Tibial artery (tissue), 4 donors: ENCODE results near the gene GANAB.
A peak's percentile ranks its signal among the peaks of the same experiment; 100 is the strongest.
"Not testable (repeated sequence)": the region's sequence is repeated elsewhere in the genome, so short reads cannot be mapped to it uniquely, and the experiment has no call there.

Experiments
- DNase-seq, 2 donors: peaks; one replicate each; pipeline ENCODE4 v3.0.0-alpha.2; 2019
- H3K27ac ChIP-seq, 2 donors: fragments of 200-600 bp; sonication (generic) in 1 of 2; 1 replicate in 1 of 2; 2 replicates in 1 of 2; pipeline ENCODE4 v1.5.1; 2018 to 2019; ENCODE audit warnings: mild to moderate bottlenecking in 1 of 2
- H3K27me3 ChIP-seq, 2 donors: fragments of 200-600 bp; sonication (generic) in 1 of 2; one replicate each; pipeline versions ENCODE4 v1.5.1 to v1.6.0; 2016 to 2019
- H3K36me3 ChIP-seq, 3 donors: fragments of 200-600 bp; sonication (generic) in 2 of 3; one replicate each; pipeline ENCODE4 v1.5.1; 2016 to 2019; ENCODE audit warnings: mild to moderate bottlenecking in 2 of 3
- H3K4me1 ChIP-seq, 4 donors: fragments of 200-600 bp; sonication (generic) in 2 of 4; 1 replicate in 3 of 4; 2 replicates in 1 of 4; pipeline ENCODE4 v1.5.1; 2016 to 2019
- H3K4me3 ChIP-seq, 2 donors: fragments of 200-600 bp; sonication (generic) in 1 of 2; 1 replicate in 1 of 2; 2 replicates in 1 of 2; pipeline ENCODE4 v1.5.1; 2018 to 2019; ENCODE audit warnings: mild to moderate bottlenecking in 2 of 2
- H3K9me3 ChIP-seq, 3 donors: fragments of 200-600 bp; sonication (generic) in 1 of 3; one replicate each; pipeline ENCODE4 v1.5.1; 2016 to 2019
- intact Hi-C: fragments of 100-400 bp; cut with DNase I; formaldehyde crosslinking; loops from one replicate; pipeline ENCODE4 v1.15.0; 2023; ENCODE audit warnings: low total_unique reads
- TF ChIP-seq, protein P1 (sequence below), 2 experiments: fragments of 200-600 bp in 1 of 2; fragments of 450-650 bp in 1 of 2; IDR thresholded peaks; one replicate each; pipeline ENCODE4 v1.5.1; 2017 to 2019; ENCODE audit warnings: antibody characterized with exemption in 2 of 2, mild to moderate bottlenecking in 1 of 2, moderate library complexity in 1 of 2

The GANAB gene

GRCh38 chr11:62593434-62594044 is 52.9 kb downstream of the GANAB start:
- Histone ChIP-seq H3K4me1 (peaks cover 0 to 32% (median 21%) of the 10 kb centered on the region in 4 donors), H3K27ac (peak overlapping the region in 1 of 2 donors; percentile 89), H3K27me3 (no peaks in the 10 kb centered on the region), H3K4me3 (no peak overlapping the region), H3K36me3 (peaks cover 48 to 56% (median 55%) of the 10 kb centered on the region in 3 donors), H3K9me3 (no peaks in the 10 kb centered on the region)
- DNase-seq = peak; percentile 84 to 85
- intact Hi-C loops = loop anchor here (10.0 kb wide), 1 partner anchor 49 kb away; the partner anchor contains the start of gene AHNAK
- TF ChIP-seq, protein P1, sequence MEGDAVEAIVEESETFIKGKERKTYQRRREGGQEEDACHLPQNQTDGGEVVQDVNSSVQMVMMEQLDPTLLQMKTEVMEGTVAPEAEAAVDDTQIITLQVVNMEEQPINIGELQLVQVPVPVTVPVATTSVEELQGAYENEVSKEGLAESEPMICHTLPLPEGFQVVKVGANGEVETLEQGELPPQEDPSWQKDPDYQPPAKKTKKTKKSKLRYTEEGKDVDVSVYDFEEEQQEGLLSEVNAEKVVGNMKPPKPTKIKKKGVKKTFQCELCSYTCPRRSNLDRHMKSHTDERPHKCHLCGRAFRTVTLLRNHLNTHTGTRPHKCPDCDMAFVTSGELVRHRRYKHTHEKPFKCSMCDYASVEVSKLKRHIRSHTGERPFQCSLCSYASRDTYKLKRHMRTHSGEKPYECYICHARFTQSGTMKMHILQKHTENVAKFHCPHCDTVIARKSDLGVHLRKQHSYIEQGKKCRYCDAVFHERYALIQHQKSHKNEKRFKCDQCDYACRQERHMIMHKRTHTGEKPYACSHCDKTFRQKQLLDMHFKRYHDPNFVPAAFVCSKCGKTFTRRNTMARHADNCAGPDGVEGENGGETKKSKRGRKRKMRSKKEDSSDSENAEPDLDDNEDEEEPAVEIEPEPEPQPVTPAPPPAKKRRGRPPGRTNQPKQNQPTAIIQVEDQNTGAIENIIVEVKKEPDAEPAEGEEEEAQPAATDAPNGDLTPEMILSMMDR (IDR thresholded peaks at IDR 0.05) = peak; percentile 35 to 46

GRCh38 chr11:62592989-62593421 is 53.4 kb downstream of the GANAB start:
- intact Hi-C loops = loop anchor here (10.0 kb wide), 1 partner anchor 48 kb away; the partner anchor contains the start of gene AHNAK
- Histone ChIP-seq H3K36me3 (peaks cover 44 to 56% (median 55%) of the 10 kb centered on the region in 3 donors), H3K27ac (peak overlapping the region; percentile 89 to 97), H3K4me1 (peaks cover 0 to 30% (median 19%) of the 10 kb centered on the region in 4 donors), H3K27me3 (no peaks in the 10 kb centered on the region), H3K9me3 (no peaks in the 10 kb centered on the region), H3K4me3 (no peak overlapping the region)
- DNase-seq = no peak
- TF ChIP-seq, protein P1 (IDR thresholded peaks at IDR 0.05) = no peak

DNA sequence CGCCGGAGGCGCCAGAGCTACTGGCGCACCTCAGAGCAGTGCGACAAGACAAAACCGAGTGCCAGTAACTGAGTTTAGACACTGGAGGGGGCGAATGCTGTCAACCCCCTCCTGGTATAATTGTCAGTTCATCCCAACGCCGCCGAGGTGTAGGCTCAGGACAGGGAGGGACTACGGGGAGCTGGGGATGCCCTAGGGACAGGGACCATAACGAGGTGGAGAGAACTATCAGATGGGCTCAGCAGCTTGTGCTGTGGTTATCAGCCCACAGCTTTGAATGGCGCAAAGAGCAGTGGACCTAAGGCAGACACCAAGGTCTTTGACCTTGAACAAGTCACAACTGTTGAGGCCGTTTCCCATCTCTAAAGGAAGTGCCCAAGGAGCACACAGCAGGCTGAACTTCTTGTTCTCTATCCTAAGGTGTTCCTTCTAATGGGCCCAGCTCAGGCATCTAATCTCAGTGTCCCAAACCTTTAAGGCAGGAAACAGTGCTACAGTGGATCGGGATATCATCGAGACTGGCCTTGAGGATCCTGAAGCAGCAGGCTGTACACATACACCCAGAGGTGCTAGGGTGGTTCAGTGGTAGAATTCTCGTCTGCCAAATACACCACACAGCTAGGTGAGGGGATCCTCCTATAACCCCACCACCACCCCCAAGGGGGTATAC is 54.1 kb downstream of the GANAB start:
- H3K4me3 ChIP-seq = peak overlapping the region; percentile 69 to 89
- H3K4me1 ChIP-seq = peaks cover 0 to 30% (median 19%) of the 10 kb centered on the region in 4 donors
- H3K27me3 ChIP-seq = no peaks in the 10 kb centered on the region
- peak overlapping the region; percentile 89 to 97 for H3K27ac ChIP-seq
- no peak for DNase-seq
- no peaks in the 10 kb centered on the region for H3K9me3 ChIP-seq
- H3K36me3 ChIP-seq = peaks cover 40 to 56% (median 55%) of the 10 kb centered on the region in 3 donors
- TF ChIP-seq, protein P1 (IDR thresholded peaks at IDR 0.05) = no peak
- intact Hi-C loops = loop anchor here (10.0 kb wide), 1 partner anchor 47 kb away; the partner anchor contains the start of gene AHNAK

DNA sequence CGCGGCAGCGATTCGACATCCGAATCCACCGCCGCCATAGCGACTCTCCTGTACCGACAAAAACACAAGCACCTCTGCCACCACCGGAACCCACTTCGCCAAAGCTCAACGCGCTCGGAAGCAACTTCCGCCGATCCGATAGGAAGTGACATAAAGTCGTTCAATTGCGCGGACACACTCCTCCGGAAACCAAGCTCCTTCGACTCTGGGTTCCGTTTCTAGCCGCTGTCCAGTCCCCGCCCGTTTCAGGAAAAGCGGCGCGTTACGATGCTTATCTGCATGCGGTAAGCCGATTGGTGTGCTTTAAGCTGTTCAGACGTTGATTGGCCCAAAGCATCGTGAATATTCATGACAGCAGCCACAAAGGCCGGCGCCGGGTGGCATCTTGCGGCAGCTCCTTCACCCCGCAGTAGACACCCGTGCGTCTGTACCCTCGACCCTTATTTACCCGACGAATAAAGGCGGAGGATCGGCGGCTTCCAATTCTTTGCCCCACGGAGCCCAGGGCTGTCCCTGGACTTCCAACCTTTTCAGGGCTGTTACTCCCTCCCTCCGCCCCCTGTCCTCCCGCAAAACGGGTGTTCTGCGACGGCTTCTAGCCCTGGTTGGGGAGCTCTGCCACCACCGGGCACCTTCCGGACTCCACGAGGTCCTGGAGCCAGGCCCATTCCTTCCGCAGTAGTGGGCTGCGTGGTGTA is 54.8 kb downstream of the GANAB start, which contains the start of gene TUT1:
Gene TUT1 (minus strand): TSS at position 76 of the 698 bp plus-strand sequence. CDS start 38 bp downstream, at position 38.
- DNase-seq = peak; percentile 98
- Histone ChIP-seq H3K27ac (peak within 1 kb of the TSS; percentile 89 to 97), H3K4me3 (peak within 1 kb of the TSS; percentile 69 to 89), H3K36me3 (peaks cover 35 to 56% (median 50%) of the 10 kb centered on the region in 3 donors), H3K27me3 (no peaks in the 10 kb centered on the region), H3K4me1 (peaks cover 0 to 30% (median 19%) of the 10 kb centered on the region in 4 donors), H3K9me3 (no peaks in the 10 kb centered on the region)
- intact Hi-C loops = loop anchor here (10.0 kb wide), 1 partner anchor 47 kb away; the partner anchor contains the start of gene AHNAK
- TF ChIP-seq, protein P1 (IDR thresholded peaks at IDR 0.05) = no peak

- no peaks in the 10 kb centered on the region for H3K9me3 ChIP-seq
- H3K27me3 ChIP-seq = no peaks in the 10 kb centered on the region
- H3K4me1 ChIP-seq = peaks cover 0 to 30% (median 19%) of the 10 kb centered on the region in 4 donors
- intact Hi-C loops = no loop called here
- H3K36me3 ChIP-seq = peaks cover 10 to 53% (median 32%) of the 10 kb centered on the region in 3 donors
- TF ChIP-seq, protein P1 (IDR thresholded peaks at IDR 0.05) = no peak
- no peak overlapping the region for H3K4me3 ChIP-seq
- DNase-seq = no peak
- H3K27ac ChIP-seq = no peak overlapping the region
Observed at GRCh38 chr11:62588966-62589637, 57.3 kb downstream of the GANAB start.

DNA sequence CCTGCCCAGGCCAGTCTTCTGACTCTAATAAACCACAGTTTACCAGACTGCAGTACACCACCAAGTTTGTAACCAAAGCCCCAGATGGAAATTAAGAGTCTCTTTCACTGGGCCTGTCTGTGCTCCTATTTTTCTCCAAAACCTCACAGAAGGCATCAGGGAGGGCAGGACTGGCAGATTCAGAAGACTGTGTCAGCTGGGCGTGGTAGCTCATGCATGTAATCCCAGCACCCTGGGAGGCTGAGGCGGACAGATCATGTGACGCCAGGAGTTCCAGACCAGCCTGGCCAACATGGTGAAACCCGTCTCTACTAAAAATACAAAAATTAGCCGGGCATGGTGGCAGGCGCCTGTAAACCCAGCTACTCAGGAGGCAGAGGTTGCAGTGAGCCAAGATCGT is 61.1 kb downstream of the GANAB start:
- H3K27ac ChIP-seq, H3K4me1 ChIP-seq, H3K4me3 ChIP-seq, H3K9me3 ChIP-seq, DNase-seq, H3K27me3 ChIP-seq, intact Hi-C loops: not testable (repeated sequence)
- peaks cover 14 to 76% (median 43%) of the 10 kb centered on the region in 3 donors for H3K36me3 ChIP-seq

- H3K4me3 ChIP-seq, H3K27ac ChIP-seq, H3K9me3 ChIP-seq, DNase-seq, intact Hi-C loops, H3K27me3 ChIP-seq, H3K4me1 ChIP-seq: not testable (repeated sequence)
- H3K36me3 ChIP-seq = peaks cover 15 to 87% (median 39%) of the 10 kb centered on the region in 3 donors
Observed at GRCh38 chr11:62581735-62582134, 64.7 kb downstream of the GANAB start.
